Neural cell (in vitro differentiated cells): ENCODE data around the gene RNF217. TPM values are rescaled to one million over a fixed set of nuclear protein-coding genes. Genes with fewer than 3 reads are reported as not detected.

Source experiments
- H2AFZ ChIP-seq: fragments of 200-600, 300-800 bp; sonication (generic), shearing (Covaris generic); 2 replicates; pipeline ENCODE4 v1.6.0; 2014; ENCODE audit warnings: low read depth, mild to moderate bottlenecking, antibody characterized with exemption, low read length, moderate library complexity
- H3F3A ChIP-seq: fragments of 200-600 bp; shearing (Covaris generic); 2 replicates; pipeline ENCODE4 v1.6.1; 2016; ENCODE audit warnings: mild to moderate bottlenecking, moderate library complexity, mixed read lengths, antibody characterized with exemption, low read length; ENCODE audit not compliant: insufficient read depth, poor library complexity, severe bottlenecking
- H3K27ac ChIP-seq: fragments of 200-600, 300-800 bp; sonication (generic), shearing (Covaris generic); 2 replicates; pipeline ENCODE4 v1.5.1; 2014; ENCODE audit warnings: mild to moderate bottlenecking, low read length, moderate library complexity
- H3K27me3 ChIP-seq: fragments of 300-800, 200-600 bp; sonication (generic), shearing (Covaris generic); 2 replicates; pipeline ENCODE4 v1.6.0; 2014; ENCODE audit warnings: mild to moderate bottlenecking, low read depth, low read length, moderate library complexity; ENCODE audit not compliant: insufficient read depth
- H3K36me3 ChIP-seq: fragments of 300-800, 200-600 bp; sonication (generic), shearing (Covaris generic); 2 replicates; pipeline ENCODE4 v1.5.1; 2014; ENCODE audit warnings: mild to moderate bottlenecking, antibody characterized with exemption, low read length, moderate library complexity; ENCODE audit not compliant: insufficient read depth
- H3K4me2 ChIP-seq: fragments of 300-800, 200-600 bp; sonication (generic), shearing (Covaris generic); 2 replicates; pipeline ENCODE4 v1.6.0; 2014; ENCODE audit warnings: mild to moderate bottlenecking, low read length
- H3K4me3 ChIP-seq: fragments of 300-800, 200-600 bp; sonication (generic), shearing (Covaris generic); 2 replicates; pipeline ENCODE4 v1.5.1; 2014; ENCODE audit warnings: mild to moderate bottlenecking, low read length, moderate library complexity
- H3K79me2 ChIP-seq: fragments of 200-600 bp; shearing (Covaris generic); replicated peaks from 2 replicates; pipeline ENCODE4 v1.6.0; 2014; ENCODE audit warnings: mild to moderate bottlenecking, low read length, moderate library complexity; ENCODE audit not compliant: insufficient read depth
- H3K9ac ChIP-seq: fragments of 300-800, 200-600 bp; sonication (generic), shearing (Covaris generic); 2 replicates; pipeline ENCODE4 v1.6.1; 2016; ENCODE audit warnings: mild to moderate bottlenecking, low read length, mixed read lengths
- H3K9me2 ChIP-seq: fragments of 200-600 bp; shearing (Covaris generic); 2 replicates; pipeline ENCODE4 v1.6.1; 2016; ENCODE audit warnings: mild to moderate bottlenecking, low read length, mixed read lengths; ENCODE audit not compliant: insufficient read depth
- H3K9me3 ChIP-seq: fragments of 200-600, 300-800 bp; sonication (generic), shearing (Covaris generic); 2 replicates; pipeline ENCODE4 v1.6.1; 2016; ENCODE audit warnings: mild to moderate bottlenecking, mixed run types, low read length, moderate library complexity, mixed read lengths
- H4K20me1 ChIP-seq: fragments of 200-600 bp; shearing (Covaris generic); 2 replicates; pipeline ENCODE4 v1.6.1; 2016; ENCODE audit warnings: mild to moderate bottlenecking, mixed run types; ENCODE audit not compliant: insufficient read depth
- EP300 ChIP-seq: fragments of 450-650 bp; conservative IDR thresholded peaks from 2 replicates; pipeline ENCODE4 v1.6.1; 2014; ENCODE audit warnings: antibody characterized with exemption, mild to moderate bottlenecking, moderate library complexity; ENCODE audit not compliant: poor library complexity, severe bottlenecking
- EZH2 ChIP-seq: fragments of 200-600, 300-800 bp; shearing (Covaris generic), sonication (generic); IDR thresholded peaks from 2 replicates; pipeline ENCODE4 v1.6.1; 2014; ENCODE audit warnings: antibody characterized with exemption, low read length, borderline replicate concordance, mild to moderate bottlenecking; ENCODE audit not compliant: insufficient read depth, poor library complexity, severe bottlenecking
- MXI1 ChIP-seq: fragments of 450-650 bp; conservative IDR thresholded peaks from 2 replicates; pipeline ENCODE4 v1.6.1; 2014; ENCODE audit warnings: antibody characterized with exemption, mild to moderate bottlenecking; ENCODE audit not compliant: poor library complexity, severe bottlenecking
- POLR2AphosphoS5 ChIP-seq: IDR thresholded peaks from 2 replicates; pipeline ENCODE4 v1.6.1; 2012
- RAD21 ChIP-seq: fragments of 450-650 bp; conservative IDR thresholded peaks from 2 replicates; pipeline ENCODE4 v1.6.1; 2014; ENCODE audit warnings: antibody characterized with exemption, mild to moderate bottlenecking, moderate library complexity
- SMC3 ChIP-seq: fragments of 450-650 bp; conservative IDR thresholded peaks from 2 replicates; pipeline ENCODE4 v1.6.1; 2014; ENCODE audit warnings: antibody characterized with exemption, mild to moderate bottlenecking, moderate library complexity; ENCODE audit not compliant: poor library complexity
- TAF1 ChIP-seq: IDR thresholded peaks from 2 replicates; pipeline ENCODE4 v1.6.1; 2012; ENCODE audit warnings: low read depth
- polyA plus RNA-seq: library from polyadenylated mRNA; depleted of rRNA; stranded (reverse); fragments of >200 nt; gene quantifications from 2 replicates; pipeline ENCODE4 v1.2.3, GENCODE V29; 2014
- TF ChIP-seq, protein P1 (sequence below): fragments of 450-650 bp; IDR thresholded peaks from 2 replicates; pipeline ENCODE4 v1.5.1; 2014; ENCODE audit warnings: antibody characterized with exemption, mild to moderate bottlenecking, moderate library complexity; ENCODE audit not compliant: poor library complexity, severe bottlenecking
- TF ChIP-seq, protein P2 (sequence below): IDR thresholded peaks from 2 replicates; pipeline ENCODE4 v1.6.1; 2012; ENCODE audit warnings: borderline replicate concordance

RNF217 gene
- polyA plus RNA-seq, 1 donor from 2014 or later, result 10.2 TPM

DNA sequence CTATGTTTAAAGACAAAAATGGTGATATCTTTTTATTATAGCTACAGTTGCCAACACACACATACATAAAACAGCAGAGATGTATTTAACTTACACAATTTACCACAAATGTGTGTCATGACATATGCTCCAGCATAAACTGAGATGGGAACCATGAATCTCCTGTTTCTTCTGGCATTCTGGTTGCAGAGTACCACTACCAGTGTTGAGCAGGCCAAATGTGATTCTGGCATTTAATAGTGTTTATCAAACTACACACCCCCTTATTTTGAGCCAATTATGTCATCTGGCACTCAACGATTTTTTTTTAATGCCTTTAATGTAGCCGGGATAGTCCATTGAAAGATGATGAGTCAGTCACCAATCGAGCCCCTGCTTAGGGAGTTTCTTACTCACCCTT lies 132.3 kb downstream of the RNF217 start:
- Histone ChIP-seq H3K4me2 (no peak overlapping the region), H3K36me3 (no peaks in the 10 kb centered on the region), H3K4me3 (no peak overlapping the region), H4K20me1 (no peaks in the 10 kb centered on the region), H2AFZ (no peak overlapping the region), H3F3A (no peaks in the 10 kb centered on the region), H3K9ac (no peak overlapping the region), H3K9me2 (no peaks in the 10 kb centered on the region), H3K27ac (no peak overlapping the region), H3K9me3 (no peaks in the 10 kb centered on the region), H3K79me2 (no peaks in the 10 kb centered on the region), H3K27me3 (no peaks in the 10 kb centered on the region)
- TF ChIP-seq TAF1 (no peak), EZH2 (no peak), RAD21 (no peak), SMC3 (no peak), EP300 (no peak), POLR2AphosphoS5 (no peak), MXI1 (no peak)
- TF ChIP-seq, protein P1, sequence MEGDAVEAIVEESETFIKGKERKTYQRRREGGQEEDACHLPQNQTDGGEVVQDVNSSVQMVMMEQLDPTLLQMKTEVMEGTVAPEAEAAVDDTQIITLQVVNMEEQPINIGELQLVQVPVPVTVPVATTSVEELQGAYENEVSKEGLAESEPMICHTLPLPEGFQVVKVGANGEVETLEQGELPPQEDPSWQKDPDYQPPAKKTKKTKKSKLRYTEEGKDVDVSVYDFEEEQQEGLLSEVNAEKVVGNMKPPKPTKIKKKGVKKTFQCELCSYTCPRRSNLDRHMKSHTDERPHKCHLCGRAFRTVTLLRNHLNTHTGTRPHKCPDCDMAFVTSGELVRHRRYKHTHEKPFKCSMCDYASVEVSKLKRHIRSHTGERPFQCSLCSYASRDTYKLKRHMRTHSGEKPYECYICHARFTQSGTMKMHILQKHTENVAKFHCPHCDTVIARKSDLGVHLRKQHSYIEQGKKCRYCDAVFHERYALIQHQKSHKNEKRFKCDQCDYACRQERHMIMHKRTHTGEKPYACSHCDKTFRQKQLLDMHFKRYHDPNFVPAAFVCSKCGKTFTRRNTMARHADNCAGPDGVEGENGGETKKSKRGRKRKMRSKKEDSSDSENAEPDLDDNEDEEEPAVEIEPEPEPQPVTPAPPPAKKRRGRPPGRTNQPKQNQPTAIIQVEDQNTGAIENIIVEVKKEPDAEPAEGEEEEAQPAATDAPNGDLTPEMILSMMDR, result no peak
- TF ChIP-seq, protein P2, sequence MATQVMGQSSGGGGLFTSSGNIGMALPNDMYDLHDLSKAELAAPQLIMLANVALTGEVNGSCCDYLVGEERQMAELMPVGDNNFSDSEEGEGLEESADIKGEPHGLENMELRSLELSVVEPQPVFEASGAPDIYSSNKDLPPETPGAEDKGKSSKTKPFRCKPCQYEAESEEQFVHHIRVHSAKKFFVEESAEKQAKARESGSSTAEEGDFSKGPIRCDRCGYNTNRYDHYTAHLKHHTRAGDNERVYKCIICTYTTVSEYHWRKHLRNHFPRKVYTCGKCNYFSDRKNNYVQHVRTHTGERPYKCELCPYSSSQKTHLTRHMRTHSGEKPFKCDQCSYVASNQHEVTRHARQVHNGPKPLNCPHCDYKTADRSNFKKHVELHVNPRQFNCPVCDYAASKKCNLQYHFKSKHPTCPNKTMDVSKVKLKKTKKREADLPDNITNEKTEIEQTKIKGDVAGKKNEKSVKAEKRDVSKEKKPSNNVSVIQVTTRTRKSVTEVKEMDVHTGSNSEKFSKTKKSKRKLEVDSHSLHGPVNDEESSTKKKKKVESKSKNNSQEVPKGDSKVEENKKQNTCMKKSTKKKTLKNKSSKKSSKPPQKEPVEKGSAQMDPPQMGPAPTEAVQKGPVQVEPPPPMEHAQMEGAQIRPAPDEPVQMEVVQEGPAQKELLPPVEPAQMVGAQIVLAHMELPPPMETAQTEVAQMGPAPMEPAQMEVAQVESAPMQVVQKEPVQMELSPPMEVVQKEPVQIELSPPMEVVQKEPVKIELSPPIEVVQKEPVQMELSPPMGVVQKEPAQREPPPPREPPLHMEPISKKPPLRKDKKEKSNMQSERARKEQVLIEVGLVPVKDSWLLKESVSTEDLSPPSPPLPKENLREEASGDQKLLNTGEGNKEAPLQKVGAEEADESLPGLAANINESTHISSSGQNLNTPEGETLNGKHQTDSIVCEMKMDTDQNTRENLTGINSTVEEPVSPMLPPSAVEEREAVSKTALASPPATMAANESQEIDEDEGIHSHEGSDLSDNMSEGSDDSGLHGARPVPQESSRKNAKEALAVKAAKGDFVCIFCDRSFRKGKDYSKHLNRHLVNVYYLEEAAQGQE, result no peak

DNA sequence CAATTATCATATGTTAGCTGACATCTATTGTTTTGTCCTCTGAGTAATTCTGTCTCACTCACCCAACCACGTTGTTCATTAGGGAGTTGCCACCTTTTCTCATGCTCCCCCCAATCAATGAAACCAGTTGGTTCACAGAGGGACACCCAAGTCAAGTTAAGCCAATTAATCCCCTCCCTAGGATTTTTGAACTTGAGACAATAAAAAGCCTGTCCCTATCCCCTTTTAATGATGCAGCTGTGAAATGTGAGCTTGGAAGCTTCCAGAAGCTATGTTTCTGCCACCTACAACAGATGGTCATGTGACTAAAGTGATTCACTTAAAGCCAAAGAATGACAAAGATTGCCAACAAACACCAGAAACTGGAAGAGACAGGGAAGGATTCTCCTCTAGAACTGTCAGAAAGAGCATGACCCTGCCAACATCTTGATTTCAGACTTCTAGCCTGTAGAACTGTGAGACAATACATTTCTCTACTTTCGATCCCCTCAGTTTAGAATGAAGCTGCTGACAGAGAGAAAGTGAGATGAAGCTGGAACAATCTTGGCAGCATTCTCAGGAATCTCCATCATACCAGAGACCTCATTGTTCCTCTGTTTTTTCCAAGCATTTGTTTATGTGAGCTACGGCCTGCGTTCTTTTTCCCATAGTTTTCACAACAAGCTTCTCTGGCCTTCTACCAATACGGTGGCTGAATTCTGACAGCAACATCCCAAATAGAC lies 133.5 kb downstream of the RNF217 start:
- no peak overlapping the region for H3K27ac ChIP-seq
- no peaks in the 10 kb centered on the region for H3F3A ChIP-seq
- H3K9me3 ChIP-seq, result no peaks in the 10 kb centered on the region
- no peaks in the 10 kb centered on the region for H3K79me2 ChIP-seq
- no peaks in the 10 kb centered on the region for H3K9me2 ChIP-seq
- TF ChIP-seq RAD21 (no peak), EZH2 (no peak), POLR2AphosphoS5 (no peak), EP300 (no peak), SMC3 (no peak), MXI1 (no peak), TAF1 (no peak)
- TF ChIP-seq, protein P1, result no peak
- TF ChIP-seq, protein P2, result no peak
- no peak overlapping the region for H3K4me3 ChIP-seq
- H4K20me1 ChIP-seq, result no peaks in the 10 kb centered on the region
- H3K36me3 ChIP-seq, result no peaks in the 10 kb centered on the region
- H2AFZ ChIP-seq, result no peak overlapping the region
- no peak overlapping the region for H3K4me2 ChIP-seq
- no peak overlapping the region for H3K9ac ChIP-seq
- no peaks in the 10 kb centered on the region for H3K27me3 ChIP-seq
